ENCODE measurements around the gene BRD2. TPM values are rescaled to one million over a fixed set of nuclear protein-coding genes. Genes with fewer than 3 reads are reported as not detected.

The BRD2 gene
- total RNA-seq, 2 donors from 2014 or later, result 409 to 459 TPM

GRCh38 chr6:32971581-32972352 lies 3.4 kb downstream of the BRD2 start:
- H3K9me3 ChIP-seq (ENCODE audit: control insufficient read depth, low read length, poor library complexity, severe bottlenecking), result no peaks in the 10 kb centered on the region
- peak overlapping the region; percentile 100 for H3K4me3 Mint-ChIP-seq
- peak overlapping the region; percentile 99 for H3K27ac Mint-ChIP-seq
- H3K36me3 Mint-ChIP-seq (ENCODE audit: low read depth), result peaks cover 19% of the 10 kb centered on the region
- ATAC-seq (peak; percentile 63), DNase-seq (peak; percentile 98 to 99 (median 99))
- H3K4me1 Mint-ChIP-seq, result peaks cover 71% of the 10 kb centered on the region
- H3K27me3 Mint-ChIP-seq, result no peaks in the 10 kb centered on the region

GRCh38 chr6:32972353-32973143 lies 4.2 kb downstream of the BRD2 start:
- H3K27me3 Mint-ChIP-seq, result no peaks in the 10 kb centered on the region
- peak overlapping the region; percentile 99 for H3K27ac Mint-ChIP-seq
- no peaks in the 10 kb centered on the region for H3K9me3 ChIP-seq (ENCODE audit: control insufficient read depth, low read length, poor library complexity, severe bottlenecking)
- H3K4me3 Mint-ChIP-seq, result peak overlapping the region; percentile 100
- peaks cover 23% of the 10 kb centered on the region for H3K36me3 Mint-ChIP-seq (ENCODE audit: low read depth)
- peaks cover 67% of the 10 kb centered on the region for H3K4me1 Mint-ChIP-seq
- peak; percentile 43 to 53 (median 46) for DNase-seq
- peak; percentile 32 for ATAC-seq

- peaks cover 25% of the 10 kb centered on the region for H3K36me3 Mint-ChIP-seq (ENCODE audit: low read depth)
- DNase-seq (peak; percentile 52 to 63 (median 52)), ATAC-seq (peak; percentile 3)
Observed at GRCh38 chr6:32973144-32974015, 5.0 kb downstream of the BRD2 start.

GRCh38 chr6:32974016-32974333 lies 5.6 kb downstream of the BRD2 start:
- Mint-ChIP-seq H3K4me3 (peak overlapping the region; percentile 100), H3K27ac (peak overlapping the region; percentile 99), H3K27me3 (no peaks in the 10 kb centered on the region), H3K36me3 (ENCODE audit: low read depth) (peaks cover 26% of the 10 kb centered on the region), H3K4me1 (peaks cover 73% of the 10 kb centered on the region)
- DNase-seq (no peak), ATAC-seq (peak; percentile 8)
- no peaks in the 10 kb centered on the region for H3K9me3 ChIP-seq (ENCODE audit: control insufficient read depth, low read length, poor library complexity, severe bottlenecking)

More at GRCh38 chr6:32973144-32974015, 5.0 kb downstream of the BRD2 start:
- H3K9me3 ChIP-seq (ENCODE audit: control insufficient read depth, low read length, poor library complexity, severe bottlenecking), result no peaks in the 10 kb centered on the region
- Mint-ChIP-seq H3K4me1 (peaks cover 70% of the 10 kb centered on the region), H3K4me3 (peak overlapping the region; percentile 100), H3K27me3 (no peaks in the 10 kb centered on the region), H3K27ac (peak overlapping the region; percentile 99)

GRCh38 chr6:32974541-32975308 lies 6.3 kb downstream of the BRD2 start:
- H3K9me3 ChIP-seq (ENCODE audit: control insufficient read depth, low read length, poor library complexity, severe bottlenecking), result no peaks in the 10 kb centered on the region
- ATAC-seq, result no peak
- Mint-ChIP-seq H3K4me3 (peak overlapping the region; percentile 100), H3K27me3 (no peaks in the 10 kb centered on the region), H3K4me1 (peaks cover 70% of the 10 kb centered on the region), H3K27ac (peak overlapping the region; percentile 99), H3K36me3 (ENCODE audit: low read depth) (peaks cover 29% of the 10 kb centered on the region)
- DNase-seq, result no peak

- H3K27me3 Mint-ChIP-seq, result no peaks in the 10 kb centered on the region
Observed at GRCh38 chr6:32975886-32976285, 7.5 kb downstream of the BRD2 start.

GRCh38 chr6:32976334-32977069 lies 8.1 kb downstream of the BRD2 start:
- peak overlapping the region; percentile 74 for H3K4me3 Mint-ChIP-seq
- no peak for ATAC-seq
- no peaks in the 10 kb centered on the region for H3K27me3 Mint-ChIP-seq
- peaks cover 29% of the 10 kb centered on the region for H3K36me3 Mint-ChIP-seq (ENCODE audit: low read depth)
- no peaks in the 10 kb centered on the region for H3K9me3 ChIP-seq (ENCODE audit: control insufficient read depth, low read length, poor library complexity, severe bottlenecking)
- peaks cover 64% of the 10 kb centered on the region for H3K4me1 Mint-ChIP-seq
- H3K27ac Mint-ChIP-seq, result peak overlapping the region; percentile 99
- DNase-seq, result no peak

More at GRCh38 chr6:32975886-32976285, 7.5 kb downstream of the BRD2 start:
- Mint-ChIP-seq H3K27ac (peak overlapping the region; percentile 99), H3K36me3 (ENCODE audit: low read depth) (peaks cover 29% of the 10 kb centered on the region), H3K4me3 (peak overlapping the region; percentile 100), H3K4me1 (peaks cover 67% of the 10 kb centered on the region)
- ATAC-seq, result no peak
- H3K9me3 ChIP-seq (ENCODE audit: control insufficient read depth, low read length, poor library complexity, severe bottlenecking), result no peaks in the 10 kb centered on the region
- DNase-seq, result no peak

GRCh38 chr6:32977272-32977952 lies 9.0 kb downstream of the BRD2 start:
- H3K4me1 Mint-ChIP-seq, result peaks cover 62% of the 10 kb centered on the region
- H3K4me3 Mint-ChIP-seq, result peak overlapping the region; percentile 58
- H3K36me3 Mint-ChIP-seq (ENCODE audit: low read depth), result peaks cover 29% of the 10 kb centered on the region
- DNase-seq (no peak), ATAC-seq (no peak)
- H3K27ac Mint-ChIP-seq, result peak overlapping the region; percentile 89
- no peaks in the 10 kb centered on the region for H3K9me3 ChIP-seq (ENCODE audit: control insufficient read depth, low read length, poor library complexity, severe bottlenecking)
- no peaks in the 10 kb centered on the region for H3K27me3 Mint-ChIP-seq

GRCh38 chr6:32977953-32978324 lies 9.5 kb downstream of the BRD2 start:
- DNase-seq (no peak), ATAC-seq (no peak)
- no peaks in the 10 kb centered on the region for H3K27me3 Mint-ChIP-seq
- no peaks in the 10 kb centered on the region for H3K9me3 ChIP-seq (ENCODE audit: control insufficient read depth, low read length, poor library complexity, severe bottlenecking)
- H3K36me3 Mint-ChIP-seq (ENCODE audit: low read depth), result peaks cover 27% of the 10 kb centered on the region
- H3K27ac Mint-ChIP-seq, result peak overlapping the region; percentile 89
- peaks cover 61% of the 10 kb centered on the region for H3K4me1 Mint-ChIP-seq
- peak overlapping the region; percentile 19 for H3K4me3 Mint-ChIP-seq

GRCh38 chr6:32979720-32980487 lies 11.5 kb downstream of the BRD2 start:
- H3K9me3 ChIP-seq (ENCODE audit: control insufficient read depth, low read length, poor library complexity, severe bottlenecking), result no peaks in the 10 kb centered on the region
- H3K27me3 Mint-ChIP-seq, result no peaks in the 10 kb centered on the region
- no peak overlapping the region for H3K4me3 Mint-ChIP-seq
- peaks cover 16% of the 10 kb centered on the region for H3K36me3 Mint-ChIP-seq (ENCODE audit: low read depth)
- DNase-seq, result no peak
- H3K27ac Mint-ChIP-seq, result peak overlapping the region; percentile 89
- ATAC-seq, result no peak
- H3K4me1 Mint-ChIP-seq, result peaks cover 54% of the 10 kb centered on the region

- no peaks in the 10 kb centered on the region for H3K9me3 ChIP-seq (ENCODE audit: control insufficient read depth, low read length, poor library complexity, severe bottlenecking)
- peaks cover 52% of the 10 kb centered on the region for H3K4me1 Mint-ChIP-seq
- ATAC-seq, result no peak
- peak overlapping the region; percentile 19 for H3K4me3 Mint-ChIP-seq
- no peak for DNase-seq
- H3K27ac Mint-ChIP-seq, result peak overlapping the region; percentile 89
- H3K36me3 Mint-ChIP-seq (ENCODE audit: low read depth), result peaks cover 16% of the 10 kb centered on the region
- H3K27me3 Mint-ChIP-seq, result no peaks in the 10 kb centered on the region
Observed at GRCh38 chr6:32980488-32981038, 12.2 kb downstream of the BRD2 start.

Data from T-helper 17 cell (primary cell).